CD4-positive, alpha-beta T cell (primary cell): Measurements from ENCODE around the gene RNPEPL1. TPM values are rescaled to one million over a fixed set of nuclear protein-coding genes. Genes with fewer than 3 reads are reported as not detected.

Source experiments
- ATAC-seq: fragments of 200-7000 bp; cut with Tn5 transposase; one replicate; pipeline ENCODE4 v1.10.0; 2022; ENCODE audit warnings: mild to moderate bottlenecking; ENCODE audit not compliant: poor library complexity
- CTCF ChIA-PET: fragments of 350-600 bp; sonication (Branson Sonifier 250); formaldehyde crosslinking; loops from one replicate; lab custom pipeline; 2021; ENCODE audit warnings: antibody characterized with exemption, inconsistent platforms; lab: Charles Lee
- POLR2A ChIA-PET: fragments of 350-600 bp; sonication (Branson Sonifier 250); formaldehyde crosslinking; loops from one replicate; lab custom pipeline; 2021; ENCODE audit warnings: antibody characterized with exemption, inconsistent platforms; lab: Charles Lee
- DNase-seq, 14 experiments: peaks; one replicate each; pipeline ENCODE4 v3.0.0-alpha.2; 2013 to 2020; ENCODE audit warnings: mixed read lengths in 2 of 14
- H3K27ac ChIP-seq, 2 donors: one replicate each; pipeline versions ENCODE4 v1.5.1 to v1.7.0; 2013; ENCODE audit warnings: low read length in 2 of 2, low read depth in 1 of 2, mild to moderate bottlenecking in 1 of 2
- H3K27me3 ChIP-seq, 2 experiments: 1 replicate in 1 of 2; 2 replicates in 1 of 2; pipeline versions ENCODE4 v1.6.1 to v1.7.0; 2013; ENCODE audit warnings: low read length in 2 of 2, control low read depth in 1 of 2, mild to moderate bottlenecking in 1 of 2, moderate library complexity in 1 of 2; ENCODE audit not compliant: insufficient read depth in 2 of 2, control insufficient read depth in 1 of 2
- H3K36me3 ChIP-seq: one replicate; pipeline ENCODE4 v1.6.1; 2013; ENCODE audit warnings: low read length, control low read depth; ENCODE audit not compliant: insufficient read depth
- H3K4me1 ChIP-seq: one replicate; pipeline ENCODE4 v1.6.1; 2013; ENCODE audit warnings: low read length, control low read depth; ENCODE audit not compliant: insufficient read depth
- H3K4me3 ChIP-seq: one replicate; pipeline ENCODE4 v1.5.1; 2013; ENCODE audit warnings: mild to moderate bottlenecking, low read length, moderate library complexity
- H3K9me3 ChIP-seq, 2 experiments: 1 replicate in 1 of 2; 2 replicates in 1 of 2; pipeline versions ENCODE4 v1.6.1 to v1.7.0; 2013; ENCODE audit warnings: low read length in 2 of 2, mild to moderate bottlenecking in 2 of 2, control low read depth in 1 of 2, moderate library complexity in 1 of 2; ENCODE audit not compliant: control insufficient read depth in 1 of 2, insufficient read depth in 1 of 2
- H3K27ac Mint-ChIP-seq: one replicate; pipeline ENCODE4 v1.8.0; 2020; ENCODE audit warnings: mixed read lengths
- H3K27me3 Mint-ChIP-seq: one replicate; pipeline ENCODE4 v1.8.0; 2021; ENCODE audit warnings: mixed read lengths
- H3K36me3 Mint-ChIP-seq: one replicate; pipeline ENCODE4 v1.8.0; 2021; ENCODE audit warnings: low read depth, mixed read lengths
- H3K4me1 Mint-ChIP-seq: one replicate; pipeline ENCODE4 v1.8.0; 2021; ENCODE audit warnings: low read depth, mixed read lengths
- H3K4me3 Mint-ChIP-seq: one replicate; pipeline ENCODE4 v1.8.0; 2020; ENCODE audit warnings: mild to moderate bottlenecking, mixed read lengths
- H3K9me3 Mint-ChIP-seq: one replicate; pipeline ENCODE4 v1.8.0; 2020; ENCODE audit warnings: mixed read lengths
- CTCF ChIP-seq: fragments of 200-600 bp; IDR thresholded peaks from one replicate; pipeline ENCODE4 v1.8.0; 2022; ENCODE audit warnings: antibody characterized with exemption, mild to moderate bottlenecking
- intact Hi-C, 2 experiments: fragments of 100-400 bp; cut with DNase I in 1 of 2; cut with micrococcal nuclease in 1 of 2; formaldehyde crosslinking; loops; one replicate each; pipeline versions ENCODE4 v1.15.1 to v1.9.0; 2023 to 2025; cut with DNase I, micrococcal nuclease
- total RNA-seq, 174 experiments: library from RNA in 2 of 174; stranded (reverse) in 2 of 174; gene quantifications; one replicate each; pipeline ENCODE4 v1.2.3 and lab custom pipeline; 2021 to 2026

Gene RNPEPL1
- total RNA-seq, 2 experiments from 2014 or later, result 73.0 to 78.8 TPM

- Histone ChIP-seq H3K27ac (peak overlapping the region; percentile 91 to 97), H3K27me3 (no peaks in the 10 kb centered on the region), H3K4me3 (no peak overlapping the region), H3K9me3 (no peaks in the 10 kb centered on the region), H3K4me1 (peaks cover 79% of the 10 kb centered on the region), H3K36me3 (peaks cover 14% of the 10 kb centered on the region)
- TF ChIP-seq CTCF, result no peak
- Mint-ChIP-seq H3K36me3 (peaks cover 62% of the 10 kb centered on the region), H3K4me1 (peaks cover 79% of the 10 kb centered on the region), H3K27ac (peak overlapping the region; percentile 98), H3K4me3 (peak overlapping the region; percentile 96), H3K27me3 (no peaks in the 10 kb centered on the region), H3K9me3 (no peaks in the 10 kb centered on the region)
- ChIA-PET CTCF (interaction anchor here (2.6 to 6.0 kb wide), 4 partner anchors 16 to 58 kb away, joined by 9 to 40 read pairs (median 32); partner anchors contain the start of gene CAPN10), POLR2A (interaction anchor here (1.4 to 7.3 kb wide), 3 partner anchors 16 to 58 kb away, joined by 5 to 224 read pairs (median 51); partner anchors contain the start of gene CAPN10)
- no peak for ATAC-seq
- peak in 1 of 14 experiments; percentile 25 for DNase-seq
- intact Hi-C loops, result loop anchor here (5.0 to 10.0 kb wide), 7 partner anchors 49 to 1321 kb away; partner anchors contain the start of genes COPS9 (in 1 of the 2), GPC1 (in 1 of the 2), HDAC4 (in 1 of the 2) and HDLBP (in 1 of the 2)
Observed at GRCh38 chr2:240563951-240564560, 4.2 kb upstream of the RNPEPL1 start.

GRCh38 chr2:240564561-240565332, 3.5 kb upstream of the RNPEPL1 start:
- peaks cover 62% of the 10 kb centered on the region for H3K36me3 Mint-ChIP-seq
- H3K4me1 Mint-ChIP-seq, result peaks cover 78% of the 10 kb centered on the region
- Histone ChIP-seq H3K27ac (peak overlapping the region; percentile 91 to 97), H3K4me1 (peaks cover 79% of the 10 kb centered on the region), H3K4me3 (peak overlapping the region; percentile 64), H3K27me3 (no peaks in the 10 kb centered on the region), H3K36me3 (peaks cover 12% of the 10 kb centered on the region), H3K9me3 (no peaks in the 10 kb centered on the region)
- H3K27me3 Mint-ChIP-seq, result no peaks in the 10 kb centered on the region
- intact Hi-C loops, result loop anchor here (5.0 to 10.0 kb wide), 10 partner anchors 50 to 1320 kb away; partner anchors contain the start of genes COPS9 (in 1 of the 2), FARP2 (in 1 of the 2), GPC1 (in 1 of the 2) and GPR35 (in 1 of the 2)
- peak; percentile 21 for TF ChIP-seq CTCF
- DNase-seq, result peak in 7 of 14 experiments; percentile 31 to 63 (median 40)
- CTCF ChIA-PET, result interaction anchor here (2.6 to 6.0 kb wide), 5 partner anchors 15 to 57 kb away, joined by 9 to 54 read pairs (median 34); partner anchors contain the start of gene CAPN10
- peak overlapping the region; percentile 98 for H3K27ac Mint-ChIP-seq
- ATAC-seq, result no peak
- peak overlapping the region; percentile 96 for H3K4me3 Mint-ChIP-seq
- POLR2A ChIA-PET, result interaction anchor here (1.1 to 7.3 kb wide), 8 partner anchors 8 to 1170 kb away, joined by 3 to 224 read pairs (median 10); partner anchors contain the start of genes ANKMY1, CAPN10 and D2HGDH
- no peaks in the 10 kb centered on the region for H3K9me3 Mint-ChIP-seq
